Adrenal gland (tissue), 12 donors: ENCODE measurements around the gene UXS1. TPM values are rescaled to one million over a fixed set of nuclear protein-coding genes. Genes with fewer than 3 reads are reported as not detected.

Experiments
- DNase-seq, 7 donors: peaks; one replicate each; pipeline ENCODE4 v3.0.0-alpha.2; 2019 to 2020
- H3K27ac ChIP-seq, 5 donors: fragments of 200-600 bp; sonication (generic) in 4 of 5; 1 replicate in 3 of 5; 2 replicates in 2 of 5; pipeline versions ENCODE4 v1.5.1 to v1.8.0; 2016 to 2020; ENCODE audit warnings: mild to moderate bottlenecking in 1 of 5
- H3K27me3 ChIP-seq: fragments of 200-600 bp; 2 replicates; pipeline ENCODE4 v1.8.0; 2021
- H3K36me3 ChIP-seq, 2 donors: fragments of 200-600 bp; replicated peaks in 1 of 2; 1 replicate in 1 of 2; 2 replicates in 1 of 2; pipeline versions ENCODE4 v1.5.1 to v1.8.0; 2018 to 2022
- H3K4me1 ChIP-seq, 2 donors: fragments of 200-600 bp; replicated peaks in 1 of 2; 1 replicate in 1 of 2; 2 replicates in 1 of 2; pipeline versions ENCODE4 v1.5.1 to v1.8.0; 2018 to 2021
- H3K4me3 ChIP-seq, 4 donors: fragments of 200-600 bp; sonication (generic) in 3 of 4; one replicate each; pipeline ENCODE4 v1.5.1; 2016 to 2018
- H3K9me3 ChIP-seq, 3 donors: fragments of 200-600 bp; sonication (generic) in 1 of 3; replicated peaks in 1 of 3; 1 replicate in 2 of 3; 2 replicates in 1 of 3; pipeline versions ENCODE4 v1.5.1 to v1.8.0; 2016 to 2021
- CTCF ChIP-seq, 6 experiments: fragments of 450-650 bp in 4 of 6; fragments of 200-600 bp in 2 of 6; sonication (generic) in 1 of 6; IDR thresholded peaks; 1 replicate in 5 of 6; 2 replicates in 1 of 6; pipeline versions ENCODE4 v1.5.1 to v1.8.0; 2016 to 2021; ENCODE audit warnings: antibody characterized with exemption in 6 of 6, mild to moderate bottlenecking in 2 of 6, moderate library complexity in 1 of 6
- POLR2A ChIP-seq, 2 donors: fragments of 450-650 bp; IDR thresholded peaks; one replicate each; pipeline ENCODE4 v1.6.1; 2017; ENCODE audit warnings: antibody characterized with exemption in 2 of 2, mild to moderate bottlenecking in 2 of 2, moderate library complexity in 1 of 2
- WGBS, 4 donors: extraction: QIAGEN DNeasy Blood & Tissue Kit in 2 of 4; methylation state at CpG; one replicate each; pipeline versions ENCODE4 v1.1.5 to v1.1.7; 2013 to 2017; 5-methylcytosine and 5-hydroxymethylcytosine counted together
- intact Hi-C, 2 donors: fragments of 100-400 bp; cut with DNase I; formaldehyde crosslinking; loops; one replicate each; pipeline versions ENCODE4 v1.14.1 to v1.15.0; 2022 to 2023
- polyA plus RNA-seq, 3 donors: library from polyadenylated mRNA; stranded (reverse); fragments of 200-250 nt in 2 of 3; fragments of 350-450 nt in 1 of 3; fragmentation: Illumina TruSeq in 1 of 3; extraction: RNeasy Lipid Tissue Mini Kit (QIAGEN cat#74804) in 1 of 3; gene quantifications; one replicate each; pipeline ENCODE4 v1.2.3, GENCODE V29; 2013 to 2014
- total RNA-seq, 9 donors: library from RNA; depleted of rRNA in 4 of 9; stranded (reverse); fragments of >200 nt in 4 of 9; fragments of 120-200 nt in 1 of 9; fragmentation: NEBNext Ultra II Directional in 1 of 9; extraction: Animal tissue kit (Norgen Biotek cat#: 25700) in 1 of 9; gene quantifications; one replicate each; pipeline versions ENCODE4 v1.1.0 to v1.2.4, GENCODE V29; 2013 to 2023
- donor health status: healthy with polysubstance abuse.
- donor health status: Bipolar disorder and iron deficiency.
- donor health status: DM: yes; HTN: yes; CAD: no.
- donor health status: DM: no; HTN: no; CAD: no.
- donor health status: DM: no; HTN: no; CAD: no.
- donor health status: DM: yes; HTN: yes; CAD: no.

The UXS1 gene
- total and polyA plus RNA-seq, 12 donors = 5.7 to 145 (median 22.3) TPM

GRCh38 chr2:106044859-106045258, 149.2 kb downstream of the UXS1 start:
- H3K27ac ChIP-seq = no peak overlapping the region
- 71 to 89% (median 77%) methylated on average over 6 of the region's 6 CpGs for WGBS, 4 donors
- H3K36me3 ChIP-seq = no peaks in the 10 kb centered on the region
- H3K4me3 ChIP-seq = no peak overlapping the region
- no peaks in the 10 kb centered on the region for H3K27me3 ChIP-seq
- DNase-seq = no peak
- no peak for TF ChIP-seq CTCF (IDR thresholded peaks at IDR 0.05)
- no peak for TF ChIP-seq POLR2A (IDR thresholded peaks at IDR 0.05)
- no peaks in the 10 kb centered on the region for H3K4me1 ChIP-seq
- intact Hi-C loops = no loop called here
- H3K9me3 ChIP-seq = no peaks in the 10 kb centered on the region

GRCh38 chr2:106044021-106044420, 150.1 kb downstream of the UXS1 start:
- Histone ChIP-seq H3K4me3 (no peak overlapping the region), H3K36me3 (no peaks in the 10 kb centered on the region), H3K9me3 (no peaks in the 10 kb centered on the region), H3K4me1 (no peaks in the 10 kb centered on the region), H3K27ac (no peak overlapping the region), H3K27me3 (no peaks in the 10 kb centered on the region)
- WGBS, 4 donors = 51 to 57% (median 55%) methylated on average over 4 of the region's 4 CpGs
- intact Hi-C loops = no loop called here
- TF ChIP-seq CTCF (IDR thresholded peaks at IDR 0.05) = no peak
- no peak for TF ChIP-seq POLR2A (IDR thresholded peaks at IDR 0.05)
- DNase-seq = no peak
